RWPE2 (cell line): ENCODE data around the gene LIPT1.

Source experiments
- ATAC-seq: fragments of 200-7000 bp; cut with Tn5 transposase; 3 replicates; pipeline ENCODE4 v1.9.1; 2021; ENCODE audit warnings: low read depth
- DNase-seq: peaks from one replicate; pipeline ENCODE4 v3.0.0-alpha.2; 2020; ENCODE audit warnings: low spot score
- H3K27ac ChIP-seq: fragments of 450-650 bp; 2 replicates; pipeline ENCODE4 v1.5.1; 2017; ENCODE audit warnings: mild to moderate bottlenecking; ENCODE audit not compliant: poor library complexity, severe bottlenecking
- H3K27me3 ChIP-seq: fragments of 250-450 bp; sonication (Bioruptor Pico); 2 replicates; pipeline ENCODE4 v1.5.1; 2021; ENCODE audit warnings: mild to moderate bottlenecking, moderate library complexity; ENCODE audit not compliant: insufficient read depth, poor library complexity, severe bottlenecking
- H3K36me3 ChIP-seq: fragments of 250-450 bp; sonication (Bioruptor Pico); 2 replicates; pipeline ENCODE4 v1.5.1; 2020; ENCODE audit warnings: low read depth, mild to moderate bottlenecking, moderate library complexity
- H3K4me1 ChIP-seq: fragments of 250-450 bp; sonication (Bioruptor Pico); 2 replicates; pipeline ENCODE4 v1.5.1; 2021; ENCODE audit warnings: mild to moderate bottlenecking, moderate library complexity; ENCODE audit not compliant: insufficient read depth, poor library complexity, severe bottlenecking
- H3K4me3 ChIP-seq: fragments of 250-450 bp; sonication (Bioruptor Pico); 2 replicates; pipeline ENCODE4 v1.5.1; 2021; ENCODE audit warnings: mild to moderate bottlenecking, moderate library complexity; ENCODE audit not compliant: severe bottlenecking
- H3K9me3 ChIP-seq: fragments of 250-450 bp; sonication (Bioruptor Pico); 2 replicates; pipeline ENCODE4 v1.5.1; 2021; ENCODE audit warnings: mild to moderate bottlenecking, moderate library complexity; ENCODE audit not compliant: severe bottlenecking
- CTCF ChIP-seq: fragments of 450-650 bp; IDR thresholded peaks from one replicate; pipeline ENCODE4 v1.5.1; 2017; ENCODE audit warnings: mild to moderate bottlenecking, moderate library complexity; ENCODE audit not compliant: poor library complexity, severe bottlenecking

The LIPT1 gene

GRCh38 chr2:99141110-99142108 lies 13.4 kb upstream of the LIPT1 start, which contains the start of gene C2orf15:
Gene C2orf15 (plus strand): TSS chr2:99141707. CDS start chr2:99150559, 8,852 bp downstream.
- Histone ChIP-seq H3K4me3 (peak within 1 kb of the TSS; percentile 80), H3K4me1 (peaks cover 3% of the 10 kb centered on the region), H3K27ac (peak within 1 kb of the TSS; percentile 52), H3K27me3 (no peaks in the 10 kb centered on the region), H3K9me3 (no peaks in the 10 kb centered on the region), H3K36me3 (no peaks in the 10 kb centered on the region)
- TF ChIP-seq CTCF, result no peak
- DNase-seq (peak; percentile 98), ATAC-seq (peak; percentile 91)

- DNase-seq, result no peak
- ATAC-seq, result no peak
- no peak for TF ChIP-seq CTCF
Observed at GRCh38 chr2:99150706-99151105, 4.1 kb upstream of the LIPT1 start.

GRCh38 chr2:99152199-99152895 lies 2.4 kb upstream of the LIPT1 start:
- ATAC-seq (no peak), DNase-seq (no peak)
- Histone ChIP-seq H3K27me3 (no peaks in the 10 kb centered on the region), H3K36me3 (peaks cover 6% of the 10 kb centered on the region), H3K4me3 (no peak overlapping the region), H3K9me3 (no peaks in the 10 kb centered on the region), H3K4me1 (no peaks in the 10 kb centered on the region), H3K27ac (no peak overlapping the region)
- no peak for TF ChIP-seq CTCF

More at GRCh38 chr2:99150706-99151105, 4.1 kb upstream of the LIPT1 start:
- Histone ChIP-seq H3K4me1 (no peaks in the 10 kb centered on the region), H3K27ac (no peak overlapping the region), H3K36me3 (no peaks in the 10 kb centered on the region; the same call in 1 of the 2 replicates), H3K27me3 (no peaks in the 10 kb centered on the region), H3K9me3 (no peaks in the 10 kb centered on the region), H3K4me3 (no peak overlapping the region)

- no peak for TF ChIP-seq CTCF
- ATAC-seq (no peak), DNase-seq (no peak)
- peak overlapping the region; percentile 69 for H3K4me3 ChIP-seq
- H3K36me3 ChIP-seq, result peaks cover 6% of the 10 kb centered on the region
- no peaks in the 10 kb centered on the region for H3K27me3 ChIP-seq
- H3K27ac ChIP-seq, result peak overlapping the region; percentile 29
- no peaks in the 10 kb centered on the region for H3K9me3 ChIP-seq
- no peaks in the 10 kb centered on the region for H3K4me1 ChIP-seq
Observed at GRCh38 chr2:99153921-99154604, 704 bp upstream of the LIPT1 start.
